Measurements from ENCODE around the gene NFAT5. TPM values are rescaled to one million over a fixed set of nuclear protein-coding genes. Genes with fewer than 3 reads are reported as not detected.

The NFAT5 gene
- total RNA-seq, 1 experiment from 2014 or later, result 21.0 TPM

DNA sequence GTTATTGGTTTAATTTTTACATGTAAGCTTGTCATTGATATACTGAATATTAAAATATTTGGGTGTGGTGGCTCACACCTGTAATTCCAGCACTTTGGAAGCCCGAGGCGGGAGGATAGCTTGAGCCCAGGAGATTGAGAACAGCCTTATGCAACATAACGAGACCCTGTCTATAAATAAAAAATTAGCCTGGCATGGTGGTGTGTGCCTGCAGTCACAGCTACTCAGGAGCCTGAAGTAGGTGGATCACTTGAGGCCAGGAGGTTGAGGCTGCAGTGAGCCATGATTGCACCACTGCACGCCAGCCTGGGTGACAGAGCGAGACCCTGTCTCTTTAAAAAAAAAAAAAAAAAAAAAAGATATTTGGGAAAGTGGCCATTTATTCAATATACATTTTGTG lies 32.3 kb downstream of the NFAT5 start:
- H3K4me1 ChIP-seq (ENCODE audit: insufficient read depth, low read length), result no peaks in the 10 kb centered on the region
- WGBS (ENCODE audit: extremely low coverage, insufficient read length, low lambda C conversion rate), result no CpG with 5 or more reads among the region's 5 CpGs
- no peak overlapping the region for H3K27ac ChIP-seq (ENCODE audit: insufficient read length, low read depth, low read length)
- no peak overlapping the region for H3K9ac ChIP-seq (ENCODE audit: extremely low read depth, insufficient read length, low read length)
- Mint-ChIP-seq H3K4me1 (peaks cover 0 to 9% of the 10 kb centered on the region in 2 experiments; a peak in 2 of 4 replicates), H3K36me3 (ENCODE audit: insufficient read depth in 1 of 3, low read depth in 3 of 3) (no peaks in the 10 kb centered on the region), H3K9me3 (no peaks in the 10 kb centered on the region), H3K27me3 (ENCODE audit: low read depth) (no peaks in the 10 kb centered on the region), H3K27ac (no peak overlapping the region), H3K4me3 (no peak overlapping the region)
- no peak overlapping the region for H3K14ac ChIP-seq (ENCODE audit: insufficient read depth, low read length)
- peaks cover 4% of the 10 kb centered on the region for H3K79me1 ChIP-seq (ENCODE audit: insufficient read depth, low read depth, low read length, poor library complexity, severe bottlenecking)
- H4K20me1 ChIP-seq (ENCODE audit: control insufficient read depth, insufficient read depth, insufficient read length), result no peaks in the 10 kb centered on the region
- no peaks in the 10 kb centered on the region for H3K9me3 ChIP-seq (ENCODE audit: control insufficient read depth, low read depth, low read length)
- no peak overlapping the region for H2BK5ac ChIP-seq (ENCODE audit: insufficient read length, low read length)
- no peak overlapping the region for H3K18ac ChIP-seq (ENCODE audit: insufficient read length, low read depth, low read length)
- H3K4me2 ChIP-seq (ENCODE audit: insufficient read depth, insufficient read length, low read length), result no peak overlapping the region
- no peak overlapping the region for H4K91ac ChIP-seq (ENCODE audit: insufficient read length, low read depth, low read length)
- no peak overlapping the region for H2AFZ ChIP-seq (ENCODE audit: low read length)
- H3K56ac ChIP-seq (ENCODE audit: insufficient read length, low read depth, low read length), result no peak overlapping the region
- no peak overlapping the region for H3K4ac ChIP-seq (ENCODE audit: low read depth, low read length)
- no peak overlapping the region for H3T11ph ChIP-seq (ENCODE audit: low read length)
- H3K79me2 ChIP-seq (ENCODE audit: insufficient read depth, low read length), result peaks cover 2% of the 10 kb centered on the region; the same call in 1 of the 2 replicates
- TF ChIP-seq, protein P1, sequence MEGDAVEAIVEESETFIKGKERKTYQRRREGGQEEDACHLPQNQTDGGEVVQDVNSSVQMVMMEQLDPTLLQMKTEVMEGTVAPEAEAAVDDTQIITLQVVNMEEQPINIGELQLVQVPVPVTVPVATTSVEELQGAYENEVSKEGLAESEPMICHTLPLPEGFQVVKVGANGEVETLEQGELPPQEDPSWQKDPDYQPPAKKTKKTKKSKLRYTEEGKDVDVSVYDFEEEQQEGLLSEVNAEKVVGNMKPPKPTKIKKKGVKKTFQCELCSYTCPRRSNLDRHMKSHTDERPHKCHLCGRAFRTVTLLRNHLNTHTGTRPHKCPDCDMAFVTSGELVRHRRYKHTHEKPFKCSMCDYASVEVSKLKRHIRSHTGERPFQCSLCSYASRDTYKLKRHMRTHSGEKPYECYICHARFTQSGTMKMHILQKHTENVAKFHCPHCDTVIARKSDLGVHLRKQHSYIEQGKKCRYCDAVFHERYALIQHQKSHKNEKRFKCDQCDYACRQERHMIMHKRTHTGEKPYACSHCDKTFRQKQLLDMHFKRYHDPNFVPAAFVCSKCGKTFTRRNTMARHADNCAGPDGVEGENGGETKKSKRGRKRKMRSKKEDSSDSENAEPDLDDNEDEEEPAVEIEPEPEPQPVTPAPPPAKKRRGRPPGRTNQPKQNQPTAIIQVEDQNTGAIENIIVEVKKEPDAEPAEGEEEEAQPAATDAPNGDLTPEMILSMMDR (conservative IDR thresholded peaks at IDR 0.05), result no peak
- H4K5ac ChIP-seq (ENCODE audit: insufficient read length, low read depth, low read length), result no peak overlapping the region
- no peak overlapping the region for H2BK120ac ChIP-seq (ENCODE audit: low read depth, low read length, poor library complexity, severe bottlenecking)
- H2AK5ac ChIP-seq (ENCODE audit: insufficient read length, low read length), result no peak overlapping the region
- H3K23ac ChIP-seq (ENCODE audit: insufficient read length, low read depth, low read length), result no peak overlapping the region
- no peak overlapping the region for H4K8ac ChIP-seq (replicated peaks; ENCODE audit: insufficient read length, low read depth, low read length)
- DNase-seq, result no peak
- no peak overlapping the region for H2BK15ac ChIP-seq (ENCODE audit: low read depth, low read length)
- no peaks in the 10 kb centered on the region for H3K27me3 ChIP-seq (ENCODE audit: insufficient read depth, low read length)
- H2BK12ac ChIP-seq (ENCODE audit: insufficient read length, low read depth, low read length), result no peak overlapping the region
- no peak overlapping the region for H2BK20ac ChIP-seq (ENCODE audit: low read depth, low read length, poor library complexity, severe bottlenecking)
- no peaks in the 10 kb centered on the region for H3K23me2 ChIP-seq (ENCODE audit: insufficient read length, low read depth, low read length, poor library complexity, severe bottlenecking)

All from H9 (cell line).